HEK293T (cell line): ENCODE results near the gene INPP5A.

Experiments
- CTCF ChIA-PET: fragments of 350-600 bp; formaldehyde crosslinking; extraction: SDS; loops from one replicate; lab custom pipeline; 2021; ENCODE audit warnings: antibody characterized with exemption, inconsistent platforms; lab: Yijun Ruan, JAX
- POLR2A ChIA-PET: fragments of 350-600 bp; formaldehyde crosslinking; extraction: SDS; loops from one replicate; lab custom pipeline; 2020; ENCODE audit warnings: antibody characterized with exemption, inconsistent platforms; lab: Yijun Ruan, JAX
- DNase-seq: peaks from one replicate; pipeline ENCODE4 v3.0.0; 2012; ENCODE audit warnings: mixed read lengths; ENCODE audit errors: extremely low spot score
- ARNT ChIP-seq: fragments of 450-650 bp; IDR thresholded peaks from 2 replicates; pipeline ENCODE4 v1.6.1; 2017; ENCODE audit warnings: mild to moderate bottlenecking
- BHLHE40 ChIP-seq: fragments of 450-650 bp; IDR thresholded peaks from 2 replicates; pipeline ENCODE4 v1.6.1; 2016; ENCODE audit warnings: mild to moderate bottlenecking, moderate library complexity, borderline replicate concordance
- CTBP1 ChIP-seq: fragments of 450-650 bp; IDR thresholded peaks from 2 replicates; pipeline ENCODE4 v1.6.1; 2016; ENCODE audit warnings: borderline replicate concordance
- ELF4 ChIP-seq: fragments of 450-650 bp; IDR thresholded peaks from 2 replicates; pipeline ENCODE4 v1.6.1; 2017; ENCODE audit warnings: antibody characterized with exemption
- FOXA1 ChIP-seq: fragments of 450-650 bp; IDR thresholded peaks from 2 replicates; pipeline ENCODE4 v1.6.1; 2016; ENCODE audit warnings: mild to moderate bottlenecking
- FOXK2 ChIP-seq: fragments of 450-650 bp; IDR thresholded peaks from 2 replicates; pipeline ENCODE4 v1.6.1; 2016; ENCODE audit warnings: mild to moderate bottlenecking
- FOXM1 ChIP-seq: fragments of 450-650 bp; IDR thresholded peaks from 2 replicates; pipeline ENCODE4 v1.6.1; 2017; ENCODE audit warnings: mild to moderate bottlenecking, borderline replicate concordance
- HDGF ChIP-seq: fragments of 450-650 bp; IDR thresholded peaks from 2 replicates; pipeline ENCODE4 v1.6.1; 2017; ENCODE audit warnings: antibody characterized with exemption, borderline replicate concordance
- L3MBTL2 ChIP-seq: fragments of 450-650 bp; conservative IDR thresholded peaks from 2 replicates; pipeline ENCODE4 v1.6.1; 2016; ENCODE audit warnings: mild to moderate bottlenecking
- LEF1 ChIP-seq: fragments of 450-650 bp; IDR thresholded peaks from 2 replicates; pipeline ENCODE4 v1.6.1; 2017; ENCODE audit warnings: mild to moderate bottlenecking, borderline replicate concordance
- NFRKB ChIP-seq: fragments of 450-650 bp; IDR thresholded peaks from 2 replicates; pipeline ENCODE4 v1.6.1; 2016; ENCODE audit warnings: mild to moderate bottlenecking, moderate library complexity
- SP1 ChIP-seq: fragments of 450-650 bp; IDR thresholded peaks from 2 replicates; pipeline ENCODE4 v1.6.1; 2017
- SUZ12 ChIP-seq: fragments of 450-650 bp; IDR thresholded peaks from 2 replicates; pipeline ENCODE4 v1.6.1; 2016; ENCODE audit warnings: mild to moderate bottlenecking
- TARDBP ChIP-seq: fragments of 450-650 bp; IDR thresholded peaks from 2 replicates; pipeline ENCODE4 v1.6.1; 2016
- ZNF384 ChIP-seq: fragments of 450-650 bp; IDR thresholded peaks from 2 replicates; pipeline ENCODE4 v1.6.1; 2016
- TF ChIP-seq, protein P1 (sequence below): fragments of 450-650 bp; IDR thresholded peaks from 2 replicates; pipeline ENCODE4 v1.6.1; 2016

INPP5A gene

DNA sequence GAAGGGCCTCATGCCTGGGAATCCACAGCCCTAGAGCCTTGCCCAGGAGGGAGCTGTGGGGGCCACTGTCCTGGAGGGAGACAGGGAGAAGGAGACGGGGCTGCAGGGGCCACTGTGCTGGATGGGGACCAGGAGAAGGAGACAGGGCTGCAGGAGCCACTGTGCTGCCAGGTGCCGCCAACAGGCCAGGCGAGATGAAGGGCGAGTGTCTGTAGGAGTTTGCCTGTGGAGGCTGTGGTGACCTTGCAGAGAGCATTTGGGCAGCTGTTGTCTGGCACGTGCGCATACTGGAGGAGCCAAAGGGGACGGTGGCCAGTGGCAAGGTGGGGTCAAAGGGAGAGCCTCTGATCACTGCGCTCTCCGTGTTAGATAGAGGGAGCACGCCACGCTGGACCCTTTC lies 169.1 kb downstream of the INPP5A start:
- TF ChIP-seq SP1 (no peak), NFRKB (no peak), FOXM1 (no peak), SUZ12 (no peak), FOXA1 (no peak), LEF1 (no peak), BHLHE40 (no peak), L3MBTL2 (no peak), HDGF (no peak), FOXK2 (no peak), ELF4 (no peak), TARDBP (no peak)
- TF ChIP-seq, protein P1, sequence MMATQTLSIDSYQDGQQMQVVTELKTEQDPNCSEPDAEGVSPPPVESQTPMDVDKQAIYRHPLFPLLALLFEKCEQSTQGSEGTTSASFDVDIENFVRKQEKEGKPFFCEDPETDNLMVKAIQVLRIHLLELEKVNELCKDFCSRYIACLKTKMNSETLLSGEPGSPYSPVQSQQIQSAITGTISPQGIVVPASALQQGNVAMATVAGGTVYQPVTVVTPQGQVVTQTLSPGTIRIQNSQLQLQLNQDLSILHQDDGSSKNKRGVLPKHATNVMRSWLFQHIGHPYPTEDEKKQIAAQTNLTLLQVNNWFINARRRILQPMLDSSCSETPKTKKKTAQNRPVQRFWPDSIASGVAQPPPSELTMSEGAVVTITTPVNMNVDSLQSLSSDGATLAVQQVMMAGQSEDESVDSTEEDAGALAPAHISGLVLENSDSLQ: no peak
- POLR2A ChIA-PET: no interaction called here
- CTCF ChIA-PET: no interaction called here
- DNase-seq: no peak

DNA sequence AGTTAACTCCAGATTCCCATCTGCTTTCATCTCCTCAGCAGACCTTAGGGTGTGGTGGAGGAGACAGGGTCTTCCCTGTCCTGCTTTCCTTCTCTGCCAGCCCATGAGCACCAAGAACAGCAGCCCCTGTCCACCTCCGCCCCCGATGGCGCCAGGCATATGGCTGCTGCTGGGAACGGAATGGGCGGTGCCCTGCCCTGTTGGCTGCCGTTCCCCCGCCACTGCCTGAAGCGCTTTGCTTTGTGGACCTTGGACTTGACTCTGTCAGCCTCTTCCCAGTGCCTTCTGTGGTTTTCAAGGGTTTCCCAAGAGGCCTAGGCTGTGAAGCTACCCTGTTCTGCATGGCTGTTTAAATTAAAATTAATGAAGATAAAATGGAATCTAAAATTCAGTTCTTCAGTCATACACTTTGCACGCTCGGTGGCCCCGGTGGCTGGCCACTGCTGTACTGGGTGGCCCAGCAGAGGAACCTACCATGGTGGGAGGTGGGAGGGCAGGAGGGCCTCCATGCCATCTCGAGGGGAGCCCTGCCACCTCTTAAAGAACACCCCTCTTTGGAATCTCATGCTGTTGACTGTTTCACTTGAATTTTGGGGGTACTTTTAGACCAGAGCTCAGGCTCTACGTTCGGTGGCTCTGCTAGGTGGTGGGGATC lies 169.7 kb downstream of the INPP5A start:
- CTCF ChIA-PET: no interaction called here
- no peak for TF ChIP-seq LEF1
- TF ChIP-seq FOXM1: no peak
- TF ChIP-seq NFRKB: no peak
- TF ChIP-seq BHLHE40: no peak
- TF ChIP-seq ELF4: no peak
- no peak for TF ChIP-seq SUZ12
- no peak for TF ChIP-seq CTBP1
- POLR2A ChIA-PET: no interaction called here
- DNase-seq: no peak

DNA sequence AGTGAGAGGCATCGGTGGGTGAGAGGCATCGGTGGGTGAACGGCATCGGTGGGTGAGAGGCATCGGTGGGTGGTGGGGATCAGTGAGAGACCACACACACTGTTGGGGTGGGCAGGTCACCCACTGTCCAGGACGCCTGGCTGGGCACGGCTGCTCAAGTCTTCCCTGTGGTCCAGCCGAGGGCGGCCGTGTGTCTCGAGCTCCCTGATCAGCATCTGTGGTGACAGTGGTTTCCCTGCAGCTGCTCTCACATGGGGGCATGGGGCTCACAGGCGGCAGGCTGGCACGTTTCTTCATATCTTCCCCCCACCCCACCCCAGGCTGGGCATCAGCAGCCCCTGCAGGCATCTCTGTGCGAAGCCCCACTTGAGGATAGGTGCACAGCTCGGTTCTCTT lies 170.2 kb downstream of the INPP5A start:
- CTCF ChIA-PET: no interaction called here
- POLR2A ChIA-PET: no interaction called here
- TF ChIP-seq TARDBP (no peak), NFRKB (no peak), HDGF (no peak)
- no peak for DNase-seq

DNA sequence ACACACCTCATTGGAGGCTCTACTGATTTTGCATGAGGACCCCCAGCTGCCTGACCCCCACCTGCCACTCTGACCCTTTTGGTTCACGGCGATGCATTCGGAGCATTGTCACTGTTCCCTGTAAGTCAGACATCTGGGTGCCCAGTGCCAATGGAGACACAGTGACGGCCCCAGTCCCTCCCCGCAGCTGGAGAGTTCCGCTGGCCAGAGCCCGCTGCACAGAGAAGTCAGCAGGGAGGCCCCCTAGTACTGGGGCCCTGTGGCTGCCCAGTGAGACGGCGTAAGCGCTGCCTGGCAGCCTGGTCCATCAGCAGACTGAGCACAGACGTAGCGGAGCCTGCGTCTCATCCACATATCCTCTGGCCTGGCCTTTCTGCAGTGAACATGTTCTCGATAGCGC lies 170.9 kb downstream of the INPP5A start:
- ChIA-PET CTCF (no interaction called here), POLR2A (no interaction called here)
- no peak for TF ChIP-seq CTBP1
- TF ChIP-seq BHLHE40: no peak
- TF ChIP-seq HDGF: no peak
- TF ChIP-seq ZNF384: no peak
- TF ChIP-seq, protein P1: no peak
- TF ChIP-seq NFRKB: no peak
- no peak for TF ChIP-seq FOXK2
- TF ChIP-seq FOXM1: no peak
- no peak for TF ChIP-seq SP1
- no peak for TF ChIP-seq L3MBTL2
- TF ChIP-seq ARNT: no peak
- TF ChIP-seq TARDBP: no peak
- no peak for DNase-seq

DNA sequence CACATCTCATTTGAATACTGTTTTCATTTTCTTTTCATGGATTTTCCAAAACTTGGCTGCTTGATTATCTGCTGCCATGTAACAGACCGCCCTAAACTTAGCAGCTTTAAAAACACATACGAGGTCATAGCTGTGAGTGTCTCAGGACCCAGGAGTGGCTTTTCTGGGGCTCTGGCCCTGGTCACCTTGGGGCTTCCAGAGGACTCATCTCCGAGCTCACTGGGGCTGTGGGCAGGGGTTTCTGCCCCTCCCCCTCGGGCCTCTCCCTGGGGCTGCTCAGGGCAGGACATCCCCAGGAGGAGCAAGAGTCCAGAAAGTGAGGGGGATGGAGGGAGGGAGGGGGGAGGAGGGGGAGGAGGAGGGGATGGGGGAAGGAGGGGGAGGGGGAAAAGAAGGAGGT lies 171.3 kb downstream of the INPP5A start:
- DNase-seq: no peak
- TF ChIP-seq, protein P1: no peak
- TF ChIP-seq SP1: no peak
- no peak for TF ChIP-seq BHLHE40
- TF ChIP-seq ELF4: no peak
- TF ChIP-seq SUZ12: no peak
- TF ChIP-seq LEF1: no peak
- TF ChIP-seq ARNT: no peak
- TF ChIP-seq FOXM1: no peak
- TF ChIP-seq NFRKB: no peak
- no peak for TF ChIP-seq FOXK2
- TF ChIP-seq FOXA1: no peak
- no peak for TF ChIP-seq ZNF384
- no peak for TF ChIP-seq CTBP1
- no peak for TF ChIP-seq HDGF
- TF ChIP-seq TARDBP: no peak
- no peak for TF ChIP-seq L3MBTL2
- POLR2A ChIA-PET: interaction anchor here (0.7 kb wide), 1 partner anchor 13 kb away, joined by 3 read pairs; no protein-coding TSS in a partner anchor
- CTCF ChIA-PET: no interaction called here

DNA sequence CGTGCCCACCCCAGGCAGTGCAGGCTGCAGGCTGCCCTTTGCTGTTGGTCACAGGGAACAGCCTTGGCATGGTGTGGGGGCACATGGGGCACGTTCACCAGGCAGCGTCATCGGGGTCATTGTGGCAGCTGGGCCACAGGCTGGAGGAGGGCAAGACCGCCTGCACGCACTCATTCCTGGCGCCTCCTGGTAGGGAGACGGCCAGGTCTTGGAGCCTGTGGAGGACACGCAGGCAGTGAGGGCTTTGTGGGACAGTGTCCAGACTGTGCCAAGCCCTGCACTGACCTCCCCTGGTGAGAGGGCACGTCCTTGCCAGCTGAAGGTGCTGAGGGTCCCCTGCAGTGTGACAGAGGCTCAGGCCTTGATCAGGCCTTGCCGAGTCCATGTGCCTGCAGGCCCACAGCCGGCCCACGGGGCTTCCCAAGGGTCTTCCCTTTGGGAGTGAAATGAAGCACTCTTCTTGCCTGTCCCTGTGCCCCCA lies 171.9 kb downstream of the INPP5A start:
- no peak for TF ChIP-seq NFRKB
- no peak for TF ChIP-seq FOXA1
- no peak for TF ChIP-seq ZNF384
- no peak for TF ChIP-seq ELF4
- TF ChIP-seq, protein P1: no peak
- no peak for TF ChIP-seq BHLHE40
- no peak for TF ChIP-seq FOXK2
- TF ChIP-seq SUZ12: no peak
- TF ChIP-seq SP1: no peak
- no peak for TF ChIP-seq FOXM1
- no peak for TF ChIP-seq ARNT
- no peak for TF ChIP-seq LEF1
- TF ChIP-seq TARDBP: no peak
- no peak for TF ChIP-seq L3MBTL2
- TF ChIP-seq HDGF: no peak
- no peak for TF ChIP-seq CTBP1
- CTCF ChIA-PET: no interaction called here
- POLR2A ChIA-PET: interaction anchor here (0.7 kb wide), 1 partner anchor 12 kb away, joined by 3 read pairs; no protein-coding TSS in a partner anchor
- no peak for DNase-seq
